ENCODE measurements around the gene REEP5. TPM values are rescaled to one million over a fixed set of nuclear protein-coding genes. Genes with fewer than 3 reads are reported as not detected.

Gene REEP5
- total RNA-seq, 1 experiment from 2014 or later: 65.2 TPM

- ChIA-PET POLR2A (no interaction called here), CTCF (interaction anchor here (1.3 to 3.8 kb wide), 3 partner anchors 9 to 307 kb away, joined by 4 to 21 read pairs (median 4); no protein-coding TSS in a partner anchor)
- Mint-ChIP-seq H3K27ac (ENCODE audit: low read depth, unreplicated experiment) (no peak overlapping the region), H3K4me1 (ENCODE audit: insufficient read depth, unreplicated experiment) (peaks cover 5% of the 10 kb centered on the region), H3K9me3 (ENCODE audit: unreplicated experiment) (no peaks in the 10 kb centered on the region), H3K27me3 (ENCODE audit: insufficient read depth, unreplicated experiment) (peaks cover 51% of the 10 kb centered on the region), H3K4me3 (ENCODE audit: unreplicated experiment) (no peak overlapping the region), H3K36me3 (ENCODE audit: insufficient read depth, unreplicated experiment) (peaks cover 10% of the 10 kb centered on the region)
- intact Hi-C loops (cut with micrococcal nuclease): no loop called here
- no TSS peak for BruUV-seq (replicated peaks)
- no peak for TF ChIP-seq CTCF (IDR thresholded peaks at IDR 0.05; ENCODE audit: unreplicated experiment)
- DNase-seq (ENCODE audit: unreplicated experiment): no peak
Measured at GRCh38 chr5:112857866-112858265, 64.2 kb downstream of the REEP5 start.

- intact Hi-C loops (cut with micrococcal nuclease): no loop called here
- no TSS peak for BruUV-seq (replicated peaks)
Measured at GRCh38 chr5:112854651-112855050, 67.4 kb downstream of the REEP5 start.

GRCh38 chr5:112849912-112850311 is 72.1 kb downstream of the REEP5 start:
- no TSS peak for BruUV-seq (replicated peaks)

More at GRCh38 chr5:112854651-112855050, 67.4 kb downstream of the REEP5 start:
- Mint-ChIP-seq H3K4me3 (ENCODE audit: unreplicated experiment) (no peak overlapping the region), H3K36me3 (ENCODE audit: insufficient read depth, unreplicated experiment) (no peaks in the 10 kb centered on the region), H3K4me1 (ENCODE audit: insufficient read depth, unreplicated experiment) (no peaks in the 10 kb centered on the region), H3K27me3 (ENCODE audit: insufficient read depth, unreplicated experiment) (peaks cover 51% of the 10 kb centered on the region), H3K9me3 (ENCODE audit: unreplicated experiment) (no peaks in the 10 kb centered on the region), H3K27ac (ENCODE audit: low read depth, unreplicated experiment) (no peak overlapping the region)
- DNase-seq (ENCODE audit: unreplicated experiment): no peak
- no peak for TF ChIP-seq CTCF (IDR thresholded peaks at IDR 0.05; ENCODE audit: unreplicated experiment)
- ChIA-PET POLR2A (no interaction called here), CTCF (no interaction called here)

More at GRCh38 chr5:112849912-112850311, 72.1 kb downstream of the REEP5 start:
- peaks cover 16% of the 10 kb centered on the region for H3K27me3 Mint-ChIP-seq (ENCODE audit: insufficient read depth, unreplicated experiment)
- no peaks in the 10 kb centered on the region for H3K9me3 Mint-ChIP-seq (ENCODE audit: unreplicated experiment)
- ChIA-PET POLR2A (no interaction called here), CTCF (no interaction called here)
- DNase-seq (ENCODE audit: unreplicated experiment): no peak
- H3K36me3 Mint-ChIP-seq (ENCODE audit: insufficient read depth, unreplicated experiment): no peaks in the 10 kb centered on the region
- TF ChIP-seq CTCF (IDR thresholded peaks at IDR 0.05; ENCODE audit: unreplicated experiment): no peak
- H3K4me1 Mint-ChIP-seq (ENCODE audit: insufficient read depth, unreplicated experiment): no peaks in the 10 kb centered on the region
- H3K4me3 Mint-ChIP-seq (ENCODE audit: unreplicated experiment): no peak overlapping the region
- intact Hi-C loops (cut with micrococcal nuclease): loop anchor here (5.0 kb wide), 1 partner anchor 158 kb away; no protein-coding TSS in a partner anchor
- H3K27ac Mint-ChIP-seq (ENCODE audit: low read depth, unreplicated experiment): no peak overlapping the region
